VCaP (cell line): Measurements from ENCODE around the gene RPS26.

ENCODE experiments used
- H3K27ac ChIP-seq: fragments of 450-650 bp; 2 replicates; pipeline ENCODE4 v1.5.1; 2017
- TF ChIP-seq, protein P1 (sequence below): fragments of 450-650 bp; conservative IDR thresholded peaks from 2 replicates; pipeline ENCODE4 v1.5.1; 2017; ENCODE audit warnings: mild to moderate bottlenecking, moderate library complexity

The RPS26 gene

DNA sequence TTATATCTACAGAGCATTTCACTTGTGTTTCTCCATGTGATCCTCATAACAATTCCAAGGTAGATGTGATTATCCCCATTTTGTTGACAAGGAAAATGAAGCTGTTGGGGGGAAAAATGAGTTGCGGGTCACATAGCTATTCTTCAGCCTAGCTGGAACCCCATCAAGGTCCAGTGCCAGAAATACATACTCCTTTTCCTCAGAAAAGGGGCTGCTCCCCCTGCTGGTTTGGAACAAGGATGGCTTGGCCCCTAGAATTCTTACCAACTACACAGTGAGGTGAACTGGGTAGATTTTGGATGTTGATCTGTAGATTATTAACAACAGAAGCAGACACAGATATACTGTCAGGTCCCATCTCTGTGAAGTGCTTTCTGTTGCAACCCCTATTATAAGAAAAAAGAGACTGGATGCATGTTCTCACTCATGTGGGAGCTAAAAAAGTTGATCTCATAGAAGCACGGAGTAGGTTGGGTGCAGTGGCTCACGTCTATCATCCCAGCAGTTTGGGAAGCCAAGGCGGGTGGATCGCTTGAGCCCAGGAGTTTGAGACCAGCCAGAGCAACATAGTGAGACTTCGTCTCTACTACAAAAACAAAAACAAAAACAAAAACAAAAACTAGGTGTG is 11.9 kb upstream of the RPS26 start:
- TF ChIP-seq, protein P1, sequence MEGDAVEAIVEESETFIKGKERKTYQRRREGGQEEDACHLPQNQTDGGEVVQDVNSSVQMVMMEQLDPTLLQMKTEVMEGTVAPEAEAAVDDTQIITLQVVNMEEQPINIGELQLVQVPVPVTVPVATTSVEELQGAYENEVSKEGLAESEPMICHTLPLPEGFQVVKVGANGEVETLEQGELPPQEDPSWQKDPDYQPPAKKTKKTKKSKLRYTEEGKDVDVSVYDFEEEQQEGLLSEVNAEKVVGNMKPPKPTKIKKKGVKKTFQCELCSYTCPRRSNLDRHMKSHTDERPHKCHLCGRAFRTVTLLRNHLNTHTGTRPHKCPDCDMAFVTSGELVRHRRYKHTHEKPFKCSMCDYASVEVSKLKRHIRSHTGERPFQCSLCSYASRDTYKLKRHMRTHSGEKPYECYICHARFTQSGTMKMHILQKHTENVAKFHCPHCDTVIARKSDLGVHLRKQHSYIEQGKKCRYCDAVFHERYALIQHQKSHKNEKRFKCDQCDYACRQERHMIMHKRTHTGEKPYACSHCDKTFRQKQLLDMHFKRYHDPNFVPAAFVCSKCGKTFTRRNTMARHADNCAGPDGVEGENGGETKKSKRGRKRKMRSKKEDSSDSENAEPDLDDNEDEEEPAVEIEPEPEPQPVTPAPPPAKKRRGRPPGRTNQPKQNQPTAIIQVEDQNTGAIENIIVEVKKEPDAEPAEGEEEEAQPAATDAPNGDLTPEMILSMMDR = peak; percentile 88
- peak overlapping the region; percentile 67 for H3K27ac ChIP-seq

GRCh38 chr12:56031987-56032386 is 9.7 kb upstream of the RPS26 start:
- TF ChIP-seq, protein P1 = no peak
- no peak overlapping the region for H3K27ac ChIP-seq

DNA sequence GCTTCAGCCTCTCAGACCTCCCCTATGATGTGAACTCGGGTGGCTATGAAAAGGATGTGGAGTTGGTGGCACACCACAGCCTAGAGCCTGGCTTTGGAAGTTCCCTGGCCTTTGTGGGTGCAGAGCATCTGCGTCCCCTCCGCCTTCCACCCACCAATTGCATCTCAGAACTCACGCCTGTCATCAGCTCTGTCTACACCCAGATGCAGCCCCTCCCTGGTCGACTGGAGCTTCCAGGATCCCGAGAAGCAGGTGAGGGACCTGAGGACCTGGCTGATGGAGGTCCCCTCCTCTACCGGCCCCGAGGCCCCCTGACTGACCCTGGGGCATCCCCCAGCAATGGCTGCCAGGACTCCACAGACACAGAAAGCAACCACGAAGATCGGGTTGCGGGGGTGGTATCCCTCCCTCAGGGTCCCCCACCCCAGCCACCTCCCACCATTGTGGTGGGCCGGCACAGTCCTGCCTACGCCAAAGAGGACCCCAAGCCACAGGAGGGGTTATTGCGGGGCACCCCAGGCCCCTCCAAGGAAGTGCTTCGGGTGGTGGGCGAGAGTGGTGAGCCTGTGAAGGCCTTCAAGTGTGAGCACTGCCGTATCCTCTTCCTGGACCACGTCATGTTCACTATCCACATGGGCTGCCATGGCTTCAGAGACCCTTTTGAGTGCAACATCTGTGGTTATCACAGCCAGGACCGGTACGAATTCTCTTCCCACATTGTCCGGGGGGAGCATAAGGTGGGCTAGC is 7.0 kb upstream of the RPS26 start:
- no peak overlapping the region for H3K27ac ChIP-seq
- TF ChIP-seq, protein P1 = no peak

DNA sequence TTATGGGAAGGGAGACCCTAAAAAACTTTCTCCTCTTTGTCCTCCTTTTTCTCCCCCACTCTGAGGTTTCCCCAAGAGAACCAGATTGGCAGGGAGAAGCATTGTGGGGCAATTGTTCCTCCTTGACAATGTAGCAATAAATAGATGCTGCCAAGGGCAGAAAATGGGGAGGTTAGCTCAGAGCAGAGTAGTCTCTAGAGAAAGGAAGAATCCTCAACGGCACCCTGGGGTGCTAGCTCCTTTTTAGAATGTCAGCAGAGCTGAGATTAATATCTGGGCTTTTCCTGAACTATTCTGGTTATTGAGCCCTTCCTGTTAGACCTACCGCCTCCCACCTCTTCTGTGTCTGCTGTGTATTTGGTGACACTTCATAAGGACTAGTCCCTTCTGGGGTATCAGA is 4.6 kb upstream of the RPS26 start:
- TF ChIP-seq, protein P1 = no peak
- no peak overlapping the region for H3K27ac ChIP-seq

- no peak overlapping the region for H3K27ac ChIP-seq
- TF ChIP-seq, protein P1 = no peak
These were observed 3.6 kb upstream of the RPS26 start for GRCh38 chr12:56038022-56038655.

DNA sequence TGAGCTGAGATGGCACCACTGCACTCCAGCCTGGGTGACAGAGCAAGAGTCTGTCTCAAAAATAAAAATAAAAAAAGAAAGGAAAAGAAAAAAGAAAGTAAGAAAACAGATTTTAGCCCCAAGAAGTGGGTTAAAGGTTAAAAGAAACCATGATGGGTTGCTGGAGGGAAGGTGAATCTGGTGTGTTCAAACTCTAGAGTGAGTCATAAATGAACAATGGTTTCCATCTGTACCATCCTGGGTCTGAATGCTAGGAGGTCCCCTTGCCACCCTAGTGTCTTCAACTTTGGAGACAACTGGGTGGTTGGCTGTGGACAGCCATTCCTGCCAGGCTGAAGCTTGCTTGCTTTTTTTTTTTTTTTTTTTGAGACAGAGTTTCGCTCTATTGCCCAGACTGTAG is 1.6 kb upstream of the RPS26 start:
- peak overlapping the region; percentile 98 for H3K27ac ChIP-seq
- TF ChIP-seq, protein P1 = no peak

DNA sequence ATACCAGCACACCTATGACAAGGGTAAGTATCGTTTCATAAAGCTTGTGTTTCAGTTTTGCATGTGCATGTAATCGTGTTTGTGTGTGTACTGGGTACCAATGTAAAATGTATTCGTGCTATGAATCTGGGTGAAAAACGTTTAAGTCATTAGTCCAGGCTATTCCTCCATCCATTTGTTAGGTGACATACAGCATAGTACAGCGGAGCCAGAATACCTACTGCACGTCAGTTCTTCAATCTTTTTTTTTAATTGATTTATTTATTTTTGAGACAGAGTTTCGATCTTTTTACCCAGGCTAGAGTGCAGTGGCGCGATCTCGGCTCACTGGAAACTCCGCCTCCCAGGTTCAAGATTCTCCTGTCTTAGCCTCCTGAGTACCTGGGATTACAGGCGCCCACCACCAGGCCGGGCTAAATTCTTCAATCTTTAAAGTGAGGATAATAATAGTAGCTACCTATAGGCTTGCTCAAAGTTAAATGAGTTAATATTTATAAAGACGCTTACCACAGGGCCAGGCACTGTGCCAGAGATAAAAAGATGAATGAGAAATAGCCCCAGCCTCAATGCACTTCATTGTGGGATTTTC is 661 bp upstream of the RPS26 start:
- H3K27ac ChIP-seq = peak overlapping the region; percentile 98
- TF ChIP-seq, protein P1 = no peak

DNA sequence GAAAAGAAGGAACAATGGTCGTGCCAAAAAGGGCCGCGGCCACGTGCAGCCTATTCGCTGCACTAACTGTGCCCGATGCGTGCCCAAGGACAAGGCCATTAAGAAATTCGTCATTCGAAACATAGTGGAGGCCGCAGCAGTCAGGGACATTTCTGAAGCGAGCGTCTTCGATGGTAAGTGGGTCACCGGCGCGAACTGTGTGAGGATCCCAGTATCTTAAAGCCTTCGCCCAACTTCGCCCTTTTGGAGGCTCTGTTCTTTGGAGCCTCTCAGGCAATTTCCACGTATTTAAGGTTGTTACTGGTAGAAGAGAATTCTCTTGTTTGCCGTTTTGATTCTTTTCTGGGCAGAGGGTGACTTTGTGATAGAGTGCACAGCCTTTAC is 704 bp downstream of the RPS26 start:
- H3K27ac ChIP-seq = peak overlapping the region; percentile 98
